Fibroblast of mammary gland (primary cell): ENCODE results near the gene CLCN6.

Experiments used
- DNase-seq: peaks from one replicate; pipeline ENCODE4 v3.0.0-alpha.2; 2010; ENCODE audit warnings: low read depth
- H3K4me3 ChIP-seq: 2 replicates; pipeline ENCODE4 v1.5.1; 2011; ENCODE audit warnings: low read depth, mild to moderate bottlenecking, low read length, moderate library complexity; ENCODE audit not compliant: control insufficient read depth
- CTCF ChIP-seq: conservative IDR thresholded peaks from 2 replicates; pipeline ENCODE4 v1.5.1; 2011; ENCODE audit warnings: low read depth, low read length, inconsistent platforms; ENCODE audit not compliant: control insufficient read depth, insufficient read depth

CLCN6 gene

GRCh38 chr1:11882814-11883538 is 77.0 kb downstream of the CLCN6 start:
- TF ChIP-seq CTCF = no peak
- no peak overlapping the region for H3K4me3 ChIP-seq
- no peak for DNase-seq

GRCh38 chr1:11885916-11886315 is 79.9 kb downstream of the CLCN6 start:
- H3K4me3 ChIP-seq = no peak overlapping the region
- no peak for TF ChIP-seq CTCF
- no peak for DNase-seq

- H3K4me3 ChIP-seq = no peak overlapping the region
- TF ChIP-seq CTCF = no peak
- DNase-seq = no peak
These were observed 81.1 kb downstream of the CLCN6 start for GRCh38 chr1:11886986-11887665.

- H3K4me3 ChIP-seq = no peak overlapping the region
- DNase-seq = no peak
- TF ChIP-seq CTCF = no peak
These were observed 81.6 kb downstream of the CLCN6 start for GRCh38 chr1:11887666-11888007.

GRCh38 chr1:11888206-11888876 is 82.3 kb downstream of the CLCN6 start:
- no peak overlapping the region for H3K4me3 ChIP-seq
- TF ChIP-seq CTCF = no peak
- no peak for DNase-seq

GRCh38 chr1:11888877-11889208 is 82.9 kb downstream of the CLCN6 start:
- no peak for TF ChIP-seq CTCF
- no peak for DNase-seq
- H3K4me3 ChIP-seq = no peak overlapping the region
